ENCODE measurements around the gene OCA2.

OCA2 gene

DNA sequence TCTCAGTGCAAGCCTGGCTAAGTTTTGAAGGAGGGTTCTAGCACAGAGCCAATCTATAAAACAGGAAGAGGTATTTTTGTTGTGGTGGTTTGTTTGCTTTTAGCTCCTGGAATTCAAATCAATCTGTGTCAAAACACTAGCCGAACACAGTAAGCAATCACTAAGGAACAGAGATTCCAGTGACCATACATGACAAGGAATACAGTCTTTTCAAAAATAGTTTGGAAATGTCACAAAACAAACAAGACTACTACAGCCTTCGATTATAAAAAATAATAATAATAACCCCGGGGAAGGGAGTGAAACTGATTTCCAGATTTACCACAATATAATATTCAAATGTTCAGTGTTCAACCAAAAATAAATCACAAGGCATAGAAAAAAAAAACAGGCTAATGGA, 166.5 kb downstream of the OCA2 start:
- no peak for DNase-seq

DNA sequence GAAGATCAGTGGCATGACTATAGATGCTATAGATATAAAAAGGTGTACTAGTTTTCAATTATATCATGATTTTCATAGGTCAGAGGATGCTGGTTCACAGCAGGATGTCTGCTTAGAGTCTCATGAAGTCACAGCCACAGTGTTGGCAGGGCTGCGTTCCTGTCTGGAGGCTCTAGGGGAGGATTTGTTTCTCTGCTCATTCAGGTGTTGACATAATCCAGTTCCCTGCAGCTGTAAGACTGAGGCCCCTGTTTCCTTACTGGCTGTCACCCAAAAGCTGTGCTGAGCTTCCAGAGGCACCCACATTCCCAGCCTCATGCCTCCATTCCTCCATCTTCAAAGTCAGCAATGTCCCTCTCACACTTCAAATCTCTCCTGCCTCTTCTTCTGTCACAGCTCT, 170.7 kb downstream of the OCA2 start:
- no peak for DNase-seq

DNA sequence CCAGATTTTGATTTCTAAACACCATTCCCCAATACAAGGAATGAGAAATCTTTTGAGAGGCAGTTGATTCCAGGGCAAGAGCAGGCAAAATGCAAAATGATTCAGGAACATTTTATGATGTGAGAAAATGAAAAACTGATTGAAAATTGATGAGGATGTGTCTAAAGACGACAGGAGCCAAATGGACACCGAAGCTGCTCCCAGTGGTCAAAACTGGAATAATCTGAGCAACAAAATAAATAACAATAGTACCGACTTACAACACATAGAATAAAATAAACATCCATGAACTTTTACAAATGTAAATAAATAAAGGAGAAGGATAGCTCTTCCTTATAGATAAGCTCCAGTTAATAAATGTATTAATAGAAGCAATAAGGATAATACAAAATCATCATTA, 186.8 kb downstream of the OCA2 start:
- DNase-seq: no peak

DNA sequence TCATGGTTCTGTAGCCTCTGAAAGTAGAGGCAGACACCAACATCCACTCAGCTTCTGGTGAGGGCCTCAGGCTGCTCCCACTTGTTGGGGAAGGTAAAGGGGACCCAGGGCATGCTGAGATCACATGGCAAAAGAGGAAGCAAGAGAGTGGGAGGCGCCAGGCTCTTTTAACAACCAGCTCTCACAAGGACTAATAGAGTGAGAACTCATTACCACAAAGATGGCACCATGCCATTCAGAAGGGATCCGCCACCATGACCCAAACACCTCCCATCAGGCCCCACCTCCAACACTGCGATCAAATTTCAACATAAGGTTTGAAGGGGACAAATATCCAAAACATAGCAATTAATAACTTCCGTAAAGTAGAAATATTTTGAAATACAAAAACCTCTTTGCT, 192.3 kb downstream of the OCA2 start:
- DNase-seq: no peak

DNA sequence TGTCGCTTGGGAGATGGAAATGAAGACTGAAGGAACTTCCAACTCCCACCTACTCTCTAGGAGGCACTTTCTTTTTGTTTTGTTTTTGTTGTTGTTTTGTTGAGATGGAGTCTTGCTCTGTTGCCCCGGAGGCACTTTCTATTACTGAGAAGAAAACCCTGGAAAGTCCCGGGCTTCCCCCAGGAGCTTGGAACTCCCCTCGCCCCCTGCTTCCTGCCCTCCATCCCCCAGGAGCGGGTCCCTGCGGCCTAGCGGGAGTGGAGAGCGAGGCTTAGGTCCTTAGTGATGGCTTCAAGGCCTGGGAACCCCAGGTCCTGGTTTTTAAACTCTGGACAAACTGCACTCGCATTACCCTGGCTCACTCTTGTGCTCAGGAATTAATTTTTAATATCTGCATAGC, 195.7 kb downstream of the OCA2 start:
- DNase-seq: no peak

DNA sequence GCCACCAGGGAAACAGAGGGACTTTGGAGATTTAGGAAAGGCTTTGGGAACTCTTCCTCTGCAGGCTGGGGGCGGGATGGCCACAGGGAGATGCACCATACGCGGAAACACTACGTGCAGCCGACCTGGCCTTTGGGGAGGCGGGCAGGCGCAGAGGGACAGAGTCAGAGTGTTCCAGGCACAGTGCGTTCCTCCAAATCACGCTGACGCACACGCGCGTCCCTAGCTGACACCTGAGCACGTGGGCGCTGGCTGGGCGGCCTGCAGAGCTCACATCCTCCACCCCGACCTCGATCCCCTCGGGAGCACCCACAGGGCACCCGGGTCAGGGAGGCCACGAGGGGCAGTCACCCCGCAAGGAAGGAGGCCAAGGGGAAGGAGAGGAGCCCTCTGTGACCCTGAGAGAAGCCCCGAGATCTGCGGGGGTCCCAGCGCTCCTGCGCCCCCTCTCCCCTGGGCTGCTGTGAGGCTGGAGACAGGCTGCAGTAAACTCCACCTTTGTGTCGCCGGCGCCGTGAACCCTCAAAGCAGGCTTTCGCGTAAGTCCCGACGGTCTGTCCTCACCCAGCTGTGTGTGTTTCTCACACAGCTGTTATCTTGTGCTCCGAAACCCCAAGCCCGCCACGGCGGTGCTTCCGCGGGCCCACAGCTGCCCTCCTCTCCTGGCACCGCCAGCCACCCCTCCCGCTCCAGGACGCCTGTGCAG, 196.3 kb downstream of the OCA2 start:
- DNase-seq: no peak

DNA sequence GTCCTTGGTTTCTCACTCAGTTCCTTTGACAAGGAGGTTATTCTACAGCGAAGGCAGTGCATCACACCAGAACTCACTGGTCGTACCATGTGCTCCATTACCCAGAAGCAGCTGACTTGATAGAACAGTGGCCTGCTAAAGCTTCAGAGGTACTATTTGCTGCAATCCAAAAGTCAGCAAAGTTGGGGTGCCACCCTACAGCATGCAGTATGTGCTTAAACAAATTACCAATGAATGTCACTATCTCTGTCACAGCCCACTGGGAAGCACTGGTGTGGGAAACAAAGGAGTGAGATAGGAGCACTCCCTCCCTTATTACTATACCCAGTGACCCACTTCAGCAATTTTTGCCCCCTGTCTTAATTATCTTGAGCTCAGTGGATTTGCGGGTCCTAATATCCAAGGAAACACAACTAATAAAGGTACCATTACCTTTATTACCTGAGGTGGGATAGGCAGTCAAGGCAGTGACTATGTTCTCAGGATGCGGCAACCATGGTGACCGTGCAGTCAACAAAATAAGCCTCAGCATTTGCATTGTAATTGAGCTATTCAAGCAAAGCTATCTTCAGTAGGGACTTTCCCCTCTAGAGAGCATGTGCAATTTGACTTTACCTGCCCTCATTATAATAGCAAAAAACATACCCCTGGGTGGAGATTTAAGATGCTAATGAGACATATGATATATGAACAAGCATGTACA, 199.4 kb downstream of the OCA2 start:
- no peak for DNase-seq

DNA sequence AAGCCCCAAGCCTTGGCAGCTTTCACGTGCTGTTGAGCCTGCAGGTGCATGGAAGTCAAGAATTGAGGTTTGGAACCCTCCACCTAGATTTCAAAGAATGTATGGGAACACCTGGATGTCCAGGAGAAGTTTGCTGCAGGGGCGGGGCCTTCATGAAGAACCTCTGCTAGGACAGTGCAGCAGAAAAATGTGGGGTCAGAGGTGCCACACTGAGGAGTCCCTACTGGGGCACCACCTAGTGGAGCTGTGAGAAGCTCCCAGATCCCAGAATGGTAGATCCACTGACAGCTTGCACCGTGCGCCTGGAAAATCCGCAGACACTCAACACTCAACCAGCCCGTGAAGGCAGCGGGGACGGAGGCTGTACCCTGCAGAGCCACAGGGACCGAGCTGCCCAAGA, 201.6 kb downstream of the OCA2 start:
- DNase-seq: no peak

DNA sequence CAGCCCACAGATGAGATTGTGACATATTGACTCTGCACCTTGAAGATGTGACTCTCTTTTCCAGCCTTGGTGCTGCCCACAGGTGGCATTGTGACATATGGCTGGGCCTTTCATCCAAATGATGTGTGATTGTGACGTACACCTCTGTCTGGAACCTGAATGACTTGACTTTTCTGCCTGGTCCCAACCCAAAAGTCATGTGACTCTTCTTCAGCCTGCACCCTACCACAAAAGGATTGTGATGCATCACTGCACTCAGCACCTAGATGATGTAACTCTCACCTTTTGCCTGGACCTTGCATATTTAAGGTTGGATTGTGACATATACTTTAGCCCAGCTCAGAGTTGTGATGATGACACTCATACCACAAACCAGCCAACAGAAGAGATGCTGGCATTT, 204.5 kb downstream of the OCA2 start:
- no peak for DNase-seq

DNA sequence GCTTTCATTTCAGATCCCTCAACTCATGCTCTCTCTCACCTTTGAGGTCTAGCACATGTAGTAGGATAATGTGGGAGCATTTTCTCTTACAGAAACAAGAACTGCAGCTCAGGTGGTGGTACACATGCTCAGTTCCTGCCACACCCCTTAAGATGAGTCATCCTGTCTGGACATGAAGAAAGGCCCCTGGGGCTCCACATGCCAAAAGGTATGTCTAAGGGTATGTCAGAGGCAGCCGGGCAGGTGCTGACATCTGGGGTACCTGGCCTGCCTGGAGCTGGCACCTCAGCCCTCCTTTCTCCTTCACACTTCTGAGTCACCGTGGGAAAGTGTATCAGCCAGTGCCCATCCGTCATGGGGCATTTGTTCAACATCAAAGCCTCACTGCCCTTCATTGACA, 209.9 kb downstream of the OCA2 start:
- DNase-seq: no peak

DNA sequence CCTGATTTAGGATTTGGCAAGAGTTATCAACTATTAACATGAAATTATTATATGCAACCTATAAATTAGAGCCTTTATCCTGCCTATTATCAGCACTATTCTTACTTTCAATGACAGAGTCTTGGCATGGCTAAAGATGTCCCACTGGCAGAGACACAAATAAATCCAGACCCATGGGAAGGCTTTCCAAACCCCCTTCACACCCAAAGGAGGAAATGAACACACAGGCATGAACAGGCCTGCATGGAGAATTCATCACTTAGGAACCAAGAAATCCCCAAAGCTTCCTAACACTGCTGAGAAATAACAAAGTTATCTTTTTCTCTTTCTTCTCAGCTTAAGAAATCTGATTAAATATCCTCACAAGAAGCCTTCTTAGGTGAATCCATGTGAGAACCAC, 213.9 kb downstream of the OCA2 start:
- no peak for DNase-seq

DNA sequence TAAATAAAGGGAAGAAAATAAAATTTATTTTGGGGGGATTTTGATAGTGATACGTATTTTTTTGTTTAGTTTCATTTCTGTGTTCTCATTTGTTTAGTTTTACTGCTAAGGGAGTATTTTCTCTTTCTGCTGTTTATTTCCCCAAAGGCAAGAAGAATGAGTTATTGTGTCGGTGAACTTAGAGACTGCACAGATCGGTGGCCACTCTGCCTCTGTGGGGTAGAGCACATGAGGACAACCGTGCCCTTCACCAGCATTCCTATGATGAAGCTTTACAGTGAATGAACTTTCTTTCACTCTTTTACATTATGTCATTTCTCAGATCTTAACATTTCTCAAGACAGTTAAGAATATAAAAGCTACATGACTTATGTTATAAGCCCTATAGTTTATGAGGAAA, 214.4 kb downstream of the OCA2 start:
- DNase-seq: no peak

DNA sequence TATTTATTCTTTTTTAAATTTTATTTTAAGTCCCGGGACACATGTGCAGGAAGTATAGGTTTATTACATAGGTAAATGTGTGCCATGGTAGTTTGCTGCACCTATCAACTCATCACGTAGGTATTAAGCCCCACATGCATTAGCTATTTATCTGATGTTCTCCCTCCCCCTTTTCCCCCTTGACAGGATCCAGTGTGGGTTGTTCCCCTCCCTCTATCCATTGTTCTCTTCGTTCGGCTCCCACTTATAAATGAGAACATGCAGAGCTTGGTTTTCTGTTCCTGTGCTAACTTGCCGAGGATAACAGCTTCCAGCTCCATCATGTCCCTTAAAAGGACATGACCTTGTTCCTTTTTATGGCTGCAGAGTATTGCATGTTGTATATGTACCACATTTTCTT, 220.3 kb downstream of the OCA2 start:
- no peak for DNase-seq

DNA sequence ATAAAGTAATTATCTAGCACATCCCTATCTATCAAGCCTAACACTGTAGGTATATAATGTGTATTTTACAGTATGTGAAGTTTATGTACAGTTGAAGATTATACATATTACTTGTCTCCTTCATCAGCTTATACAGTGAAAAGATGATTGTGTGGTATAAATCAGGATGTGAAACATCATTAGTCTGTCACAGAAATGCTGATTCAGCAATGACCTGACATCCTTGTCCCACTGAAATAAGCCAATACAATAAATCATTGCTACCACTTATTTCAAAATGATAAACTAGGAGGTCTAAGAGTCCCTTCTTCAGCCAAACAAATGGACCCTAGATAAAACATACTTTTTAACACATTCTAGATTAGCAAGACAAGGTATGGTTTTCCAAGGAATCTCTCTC, 225.3 kb downstream of the OCA2 start:
- DNase-seq: no peak

DNA sequence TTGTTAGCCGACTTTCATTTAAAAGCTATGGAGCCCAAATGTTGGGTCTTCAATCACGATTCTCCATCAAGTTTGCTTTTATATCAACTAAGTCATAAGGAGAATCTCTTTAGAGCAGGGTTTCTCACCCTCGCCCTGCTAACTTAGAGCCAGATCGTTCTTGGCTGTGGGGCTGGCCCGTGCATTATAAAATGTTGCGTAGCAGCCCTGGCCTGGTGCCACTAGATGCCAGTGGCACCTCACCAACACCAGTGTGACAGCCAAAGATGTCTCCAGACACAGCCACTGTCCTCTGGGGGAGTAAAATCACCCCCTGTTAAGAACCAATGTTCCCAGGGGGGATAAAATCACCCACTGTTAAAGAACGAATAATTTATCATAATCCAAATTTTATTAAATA, 226.1 kb downstream of the OCA2 start:
- DNase-seq: no peak

DNA sequence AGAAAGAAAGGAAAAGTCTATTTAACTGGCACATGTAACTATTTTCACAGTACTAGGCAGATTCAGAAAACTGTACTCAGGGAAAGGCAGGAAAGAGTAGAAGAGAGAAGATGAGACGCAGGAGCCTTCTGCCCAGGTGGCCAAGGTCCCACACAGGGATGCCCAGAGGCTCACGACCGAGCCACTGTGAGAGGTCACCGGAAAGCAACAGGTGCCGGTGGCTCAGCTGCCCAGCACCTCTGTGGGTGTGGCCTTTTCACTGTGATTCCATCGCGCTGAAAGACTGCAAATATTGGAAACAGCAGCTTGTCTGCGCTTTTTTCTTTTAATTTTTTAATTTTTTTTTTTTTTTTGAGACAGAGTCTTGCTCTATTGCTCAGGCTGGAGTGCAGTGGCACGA, 226.8 kb downstream of the OCA2 start:
- no peak for DNase-seq

DNA sequence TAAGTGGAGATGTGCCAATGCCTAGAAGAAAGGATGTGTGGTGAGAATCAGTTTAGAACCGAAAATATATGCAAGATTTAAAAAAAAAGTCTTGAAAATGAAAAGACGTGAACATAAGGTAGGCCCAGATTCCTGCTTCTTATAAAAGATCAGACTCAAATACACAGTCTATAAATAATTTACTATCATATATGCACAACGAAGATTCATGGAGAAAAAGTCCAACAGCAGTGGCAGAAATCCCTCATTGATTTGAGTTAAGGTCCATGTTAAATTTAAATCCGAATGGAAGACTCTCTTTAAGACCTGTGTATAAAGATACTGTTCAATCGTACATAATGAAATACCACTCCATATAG, 227.2 kb downstream of the OCA2 start:
- no peak for DNase-seq

DNA sequence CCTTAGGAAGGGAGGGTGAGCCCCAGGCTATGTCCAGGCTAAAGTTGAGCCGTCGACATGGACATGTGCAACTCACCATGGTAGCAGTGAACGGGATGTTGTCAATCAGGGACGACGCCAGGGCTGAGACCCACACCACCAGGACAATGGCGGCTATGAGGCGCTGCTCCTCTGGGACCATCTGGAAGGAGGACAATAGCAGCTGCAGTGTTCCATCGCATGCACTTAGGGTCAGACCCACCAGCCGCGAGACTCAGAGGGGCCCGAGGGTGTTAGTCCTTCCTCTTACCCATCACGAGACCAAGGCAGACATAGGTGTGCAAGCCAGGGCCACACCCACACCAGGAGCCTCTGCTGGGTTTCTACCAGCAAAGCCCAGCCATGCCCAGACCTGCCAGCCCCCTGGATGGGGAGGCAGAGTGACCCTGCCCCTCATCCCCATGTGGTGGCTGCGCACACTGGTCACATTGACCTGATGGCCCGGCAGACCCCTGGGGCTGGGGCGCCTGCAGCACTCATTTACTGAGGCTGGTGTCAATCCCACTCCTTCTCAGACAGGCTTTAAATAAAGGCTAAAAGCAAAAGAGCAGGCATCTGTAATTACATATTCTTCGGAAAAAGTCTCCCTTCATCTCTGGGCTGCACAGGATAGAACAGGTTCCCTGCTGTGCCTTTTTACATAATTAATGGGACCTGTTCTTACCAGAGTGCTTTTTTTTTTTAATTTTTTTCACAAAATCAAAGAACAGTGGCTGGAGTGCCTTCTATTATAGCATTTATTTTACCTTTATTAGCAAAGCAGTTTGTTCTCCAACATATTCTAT, 227.8 kb downstream of the OCA2 start:
- no peak for DNase-seq

DNA sequence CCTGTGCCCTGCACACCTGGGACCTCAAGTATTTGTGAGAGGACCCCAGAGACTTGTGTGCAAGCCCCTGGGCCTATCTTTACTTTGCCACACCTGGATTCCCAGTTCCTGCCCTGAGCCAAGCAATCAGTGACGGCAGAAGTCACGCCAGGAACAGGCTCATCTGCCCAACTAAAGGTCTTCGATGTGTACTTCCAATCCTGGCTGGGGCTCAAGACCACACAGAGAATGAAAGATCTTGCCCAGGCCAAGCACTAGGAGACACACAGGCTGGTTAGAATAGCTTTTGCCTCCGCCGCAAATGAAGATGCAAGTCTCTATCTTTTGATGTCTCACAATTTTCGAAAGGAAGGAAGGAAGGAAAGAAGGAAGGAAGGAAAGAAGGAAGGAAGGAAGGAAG, 228.8 kb downstream of the OCA2 start:
- no peak for DNase-seq

DNA sequence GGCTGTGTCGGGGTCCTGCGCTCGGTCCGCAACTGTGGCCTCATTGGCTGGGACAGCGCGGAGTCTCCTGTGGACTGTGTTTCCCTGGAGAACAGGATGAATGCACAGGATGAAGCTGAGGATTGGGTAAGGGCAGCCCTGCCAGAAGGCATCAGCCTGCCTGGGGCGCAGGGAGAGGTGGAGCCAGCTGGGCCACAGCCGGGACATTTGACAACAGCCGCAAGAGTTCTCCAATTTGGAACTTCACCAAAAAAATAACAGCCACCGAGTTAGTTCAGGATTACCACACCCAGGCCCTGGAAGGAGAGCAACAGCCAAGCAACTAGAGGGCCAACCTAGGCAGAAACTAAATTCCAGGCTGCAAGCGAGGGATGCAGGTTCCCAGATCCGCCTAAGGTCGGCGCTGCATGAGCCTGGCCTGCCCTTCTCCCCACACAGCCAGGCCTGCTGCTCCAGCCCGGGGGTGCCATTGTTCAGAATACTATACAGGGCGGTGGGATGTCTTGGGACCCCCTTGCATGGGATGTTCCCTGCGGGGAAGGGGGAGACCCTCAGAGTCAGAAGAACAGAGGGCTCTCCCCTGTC, 229.3 kb downstream of the OCA2 start:
- DNase-seq: no peak

DNA sequence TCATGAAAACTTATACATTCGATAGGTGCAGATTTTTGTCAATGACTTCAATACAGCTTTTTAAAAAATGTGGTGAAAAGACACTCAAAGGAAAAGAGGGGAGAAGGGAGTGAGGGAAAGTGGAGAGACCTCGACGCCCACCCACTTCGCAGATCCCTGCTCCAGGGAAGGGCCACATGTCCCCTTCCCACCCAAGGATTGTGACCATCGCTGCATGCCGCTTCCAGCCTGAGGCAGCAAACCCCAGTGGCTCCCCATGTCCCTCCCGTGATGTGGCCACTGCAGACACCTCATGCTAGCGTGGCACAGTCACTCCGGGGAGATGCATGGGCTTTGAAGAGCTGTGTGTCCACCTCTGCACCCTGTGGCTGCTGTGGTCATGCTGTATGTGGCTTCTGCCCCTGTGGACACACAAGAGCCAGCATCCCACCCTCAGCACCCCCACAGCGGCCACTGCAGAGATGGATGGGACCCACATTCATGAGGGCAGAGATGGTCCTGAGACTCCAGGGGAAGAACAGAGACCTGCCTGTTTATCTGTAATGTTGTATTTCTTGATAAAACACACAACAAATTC, 230.2 kb downstream of the OCA2 start:
- DNase-seq: no peak

DNA sequence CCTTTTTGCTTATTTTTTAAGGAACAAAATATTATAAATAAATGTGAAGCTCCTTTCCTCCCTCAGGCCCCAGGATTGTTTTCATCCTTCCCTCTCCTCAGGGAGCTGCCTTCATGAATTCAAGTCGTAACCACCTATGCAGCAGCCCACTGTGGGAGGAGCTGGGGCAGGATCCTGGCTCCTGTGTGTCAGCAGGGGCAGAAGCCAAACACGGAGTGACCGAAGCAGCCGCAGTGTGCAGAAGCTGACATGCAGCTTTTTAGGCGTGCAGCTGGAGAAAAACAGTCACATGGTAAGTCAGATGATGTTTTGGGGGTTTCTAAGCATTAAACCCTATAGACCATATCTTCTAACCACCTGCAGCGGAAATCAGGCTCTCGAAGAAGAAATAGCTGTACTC, 231.3 kb downstream of the OCA2 start:
- no peak for DNase-seq

DNA sequence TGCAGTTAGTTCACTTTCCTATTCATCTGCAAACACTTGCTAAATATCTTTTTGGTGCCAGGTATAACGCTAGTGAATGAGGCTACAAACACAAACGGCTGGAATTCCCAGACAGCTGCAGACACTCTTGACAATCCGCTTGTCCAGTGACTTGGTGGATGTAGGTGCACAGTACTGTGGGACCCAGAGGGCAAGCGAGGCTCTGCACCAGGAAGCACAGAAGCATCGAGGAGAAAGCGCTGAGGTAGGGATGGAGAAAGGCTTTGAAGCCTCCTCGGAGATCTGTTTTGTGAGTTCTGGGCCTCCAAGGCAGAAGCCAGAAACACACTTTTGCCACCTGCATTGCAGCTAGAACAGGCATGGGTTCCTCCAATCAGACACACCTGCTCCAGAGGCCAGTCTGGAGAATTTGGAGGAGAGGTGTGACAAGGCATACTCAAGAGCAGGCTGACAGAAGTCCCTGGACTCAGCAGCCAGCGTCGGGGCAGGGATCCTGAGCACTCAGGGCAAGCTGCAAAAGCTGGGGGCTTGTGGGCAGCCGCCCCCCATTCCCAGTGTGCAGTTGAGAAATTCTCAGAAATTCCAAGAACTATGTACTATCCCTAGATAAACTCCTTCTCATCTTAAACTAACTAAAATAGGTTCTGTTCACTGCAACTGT, 232.5 kb downstream of the OCA2 start:
- no peak for DNase-seq

Data from NCI-H2171 (cell line).